ACC112 (cell line): ENCODE results near the gene ABCA4.

Experiments
- H2AFZ ChIP-seq: fragments of 200-600 bp; sonication (generic); one replicate; pipeline ENCODE4 v1.6.0; 2017; ENCODE audit warnings: antibody characterized with exemption, low read length; ENCODE audit not compliant: unreplicated experiment
- H3K27ac ChIP-seq: fragments of 200-600 bp; sonication (generic); 2 replicates; pipeline ENCODE4 v1.5.1; 2014; ENCODE audit warnings: low read depth, mild to moderate bottlenecking, antibody characterized with exemption, low read length, moderate library complexity
- H3K27me3 ChIP-seq: fragments of 200-600 bp; sonication (generic); 2 replicates; pipeline ENCODE4 v1.6.1; 2014; ENCODE audit warnings: mild to moderate bottlenecking, antibody characterized with exemption, low read length, moderate library complexity, mixed read lengths; ENCODE audit not compliant: insufficient read depth
- H3K36me3 ChIP-seq: fragments of 200-600 bp; sonication (generic); 2 replicates; pipeline ENCODE4 v1.6.1; 2016; ENCODE audit warnings: mild to moderate bottlenecking, antibody characterized with exemption, low read length, moderate library complexity, mixed read lengths; ENCODE audit not compliant: insufficient read depth
- H3K4me1 ChIP-seq: fragments of 200-600 bp; sonication (generic); one replicate; pipeline ENCODE4 v1.6.1; 2016; ENCODE audit warnings: low read length, mixed read lengths; ENCODE audit not compliant: insufficient read depth, unreplicated experiment, control insufficient read depth
- H3K4me3 ChIP-seq: fragments of 200-600 bp; sonication (generic); 2 replicates; pipeline ENCODE4 v1.5.1; 2014; ENCODE audit warnings: mild to moderate bottlenecking, low read depth, low read length
- H3K79me2 ChIP-seq: fragments of 200-600 bp; sonication (generic); one replicate; pipeline ENCODE4 v1.6.0; 2016; ENCODE audit warnings: low read length; ENCODE audit not compliant: control insufficient read depth, unreplicated experiment, insufficient read depth

ABCA4 gene

GRCh38 chr1:94104776-94105580 lies 16.0 kb downstream of the ABCA4 start:
- H3K4me3 ChIP-seq = no peak overlapping the region
- H3K36me3 ChIP-seq = no peaks in the 10 kb centered on the region
- no peaks in the 10 kb centered on the region for H3K4me1 ChIP-seq
- no peaks in the 10 kb centered on the region; the same call in 1 of the 2 replicates for H3K27me3 ChIP-seq
- no peak overlapping the region for H2AFZ ChIP-seq
- H3K79me2 ChIP-seq = no peaks in the 10 kb centered on the region
- H3K27ac ChIP-seq = no peak overlapping the region

- H3K4me1 ChIP-seq = no peaks in the 10 kb centered on the region
Measured at GRCh38 chr1:94104127-94104684, 16.7 kb downstream of the ABCA4 start.

GRCh38 chr1:94103608-94104007 lies 17.3 kb downstream of the ABCA4 start:
- no peaks in the 10 kb centered on the region for H3K36me3 ChIP-seq
- H3K27ac ChIP-seq = no peak overlapping the region
- no peak overlapping the region for H2AFZ ChIP-seq
- no peaks in the 10 kb centered on the region; the same call in 1 of the 2 replicates for H3K27me3 ChIP-seq
- H3K4me3 ChIP-seq = no peak overlapping the region
- H3K79me2 ChIP-seq = no peaks in the 10 kb centered on the region
- no peaks in the 10 kb centered on the region for H3K4me1 ChIP-seq

More at GRCh38 chr1:94104127-94104684, 16.7 kb downstream of the ABCA4 start:
- H2AFZ ChIP-seq = no peak overlapping the region
- no peaks in the 10 kb centered on the region; the same call in 1 of the 2 replicates for H3K27me3 ChIP-seq
- H3K79me2 ChIP-seq = no peaks in the 10 kb centered on the region
- H3K36me3 ChIP-seq = no peaks in the 10 kb centered on the region
- no peak overlapping the region for H3K27ac ChIP-seq
- H3K4me3 ChIP-seq = no peak overlapping the region

- no peak overlapping the region for H2AFZ ChIP-seq
- H3K4me1 ChIP-seq = no peaks in the 10 kb centered on the region
- H3K79me2 ChIP-seq = no peaks in the 10 kb centered on the region
- no peaks in the 10 kb centered on the region for H3K36me3 ChIP-seq
- no peak overlapping the region for H3K4me3 ChIP-seq
- no peaks in the 10 kb centered on the region; the same call in 1 of the 2 replicates for H3K27me3 ChIP-seq
- no peak overlapping the region for H3K27ac ChIP-seq
Measured at GRCh38 chr1:94101613-94102525, 19.1 kb downstream of the ABCA4 start.

GRCh38 chr1:94100785-94101612 lies 19.9 kb downstream of the ABCA4 start:
- H3K36me3 ChIP-seq = no peaks in the 10 kb centered on the region
- H3K27me3 ChIP-seq = no peaks in the 10 kb centered on the region; the same call in 1 of the 2 replicates
- H2AFZ ChIP-seq = no peak overlapping the region

GRCh38 chr1:94100129-94100784 lies 20.7 kb downstream of the ABCA4 start:
- Histone ChIP-seq H3K4me3 (no peak overlapping the region), H3K27me3 (no peaks in the 10 kb centered on the region; the same call in 1 of the 2 replicates), H3K79me2 (no peaks in the 10 kb centered on the region), H2AFZ (no peak overlapping the region), H3K27ac (no peak overlapping the region), H3K4me1 (peaks cover 7% of the 10 kb centered on the region), H3K36me3 (no peaks in the 10 kb centered on the region)

More at GRCh38 chr1:94100785-94101612, 19.9 kb downstream of the ABCA4 start:
- H3K27ac ChIP-seq = no peak overlapping the region
- no peaks in the 10 kb centered on the region for H3K79me2 ChIP-seq
- no peak overlapping the region for H3K4me3 ChIP-seq
- H3K4me1 ChIP-seq = no peaks in the 10 kb centered on the region

GRCh38 chr1:94099303-94099702 lies 21.6 kb downstream of the ABCA4 start:
- H3K4me3 ChIP-seq = no peak overlapping the region
- H3K27ac ChIP-seq = no peak overlapping the region
- peaks cover 16% of the 10 kb centered on the region for H3K4me1 ChIP-seq
- no peaks in the 10 kb centered on the region for H3K36me3 ChIP-seq
- H2AFZ ChIP-seq = no peak overlapping the region
- H3K79me2 ChIP-seq = no peaks in the 10 kb centered on the region
- H3K27me3 ChIP-seq = no peaks in the 10 kb centered on the region; the same call in 1 of the 2 replicates

GRCh38 chr1:94098585-94099111 lies 22.3 kb downstream of the ABCA4 start:
- no peaks in the 10 kb centered on the region; the same call in 1 of the 2 replicates for H3K27me3 ChIP-seq
- no peak overlapping the region for H3K27ac ChIP-seq
- no peaks in the 10 kb centered on the region for H3K79me2 ChIP-seq
- no peak overlapping the region for H3K4me3 ChIP-seq
- H2AFZ ChIP-seq = no peak overlapping the region
- peaks cover 22% of the 10 kb centered on the region for H3K4me1 ChIP-seq
- no peaks in the 10 kb centered on the region for H3K36me3 ChIP-seq

- no peaks in the 10 kb centered on the region for H3K36me3 ChIP-seq
- no peak overlapping the region for H3K4me3 ChIP-seq
- H3K27me3 ChIP-seq = no peaks in the 10 kb centered on the region; the same call in 1 of the 2 replicates
- no peak overlapping the region for H3K27ac ChIP-seq
- H3K79me2 ChIP-seq = no peaks in the 10 kb centered on the region
- peaks cover 22% of the 10 kb centered on the region for H3K4me1 ChIP-seq
- no peak overlapping the region for H2AFZ ChIP-seq
Measured at GRCh38 chr1:94096797-94097549, 24.0 kb downstream of the ABCA4 start.
